Adipose tissue (tissue), 3 donors: ENCODE measurements around the gene FAT3. TPM values are rescaled to one million over a fixed set of nuclear protein-coding genes. Genes with fewer than 3 reads are reported as not detected.

Experiments
- H3K27ac ChIP-seq: one replicate; pipeline ENCODE4 v1.5.1; 2013; ENCODE audit warnings: low read depth, low read length
- WGBS, 3 donors: extraction: QIAGEN DNeasy Blood & Tissue Kit; methylation state at CpG; one replicate each; pipeline ENCODE4 v1.1.7; 2013; 5-methylcytosine and 5-hydroxymethylcytosine counted together
- polyA plus RNA-seq, 3 donors: library from polyadenylated mRNA; stranded (reverse); fragments of 200-250 nt; gene quantifications; one replicate each; pipeline ENCODE4 v1.2.3, GENCODE V29; 2013
- donor health status: healthy with polysubstance abuse.
- donor health status: Bipolar disorder and iron deficiency.
- donor health status: healthy.

The FAT3 gene
- polyA plus RNA-seq, 3 donors = 0.05 to 0.27 (median 0.22) TPM

DNA sequence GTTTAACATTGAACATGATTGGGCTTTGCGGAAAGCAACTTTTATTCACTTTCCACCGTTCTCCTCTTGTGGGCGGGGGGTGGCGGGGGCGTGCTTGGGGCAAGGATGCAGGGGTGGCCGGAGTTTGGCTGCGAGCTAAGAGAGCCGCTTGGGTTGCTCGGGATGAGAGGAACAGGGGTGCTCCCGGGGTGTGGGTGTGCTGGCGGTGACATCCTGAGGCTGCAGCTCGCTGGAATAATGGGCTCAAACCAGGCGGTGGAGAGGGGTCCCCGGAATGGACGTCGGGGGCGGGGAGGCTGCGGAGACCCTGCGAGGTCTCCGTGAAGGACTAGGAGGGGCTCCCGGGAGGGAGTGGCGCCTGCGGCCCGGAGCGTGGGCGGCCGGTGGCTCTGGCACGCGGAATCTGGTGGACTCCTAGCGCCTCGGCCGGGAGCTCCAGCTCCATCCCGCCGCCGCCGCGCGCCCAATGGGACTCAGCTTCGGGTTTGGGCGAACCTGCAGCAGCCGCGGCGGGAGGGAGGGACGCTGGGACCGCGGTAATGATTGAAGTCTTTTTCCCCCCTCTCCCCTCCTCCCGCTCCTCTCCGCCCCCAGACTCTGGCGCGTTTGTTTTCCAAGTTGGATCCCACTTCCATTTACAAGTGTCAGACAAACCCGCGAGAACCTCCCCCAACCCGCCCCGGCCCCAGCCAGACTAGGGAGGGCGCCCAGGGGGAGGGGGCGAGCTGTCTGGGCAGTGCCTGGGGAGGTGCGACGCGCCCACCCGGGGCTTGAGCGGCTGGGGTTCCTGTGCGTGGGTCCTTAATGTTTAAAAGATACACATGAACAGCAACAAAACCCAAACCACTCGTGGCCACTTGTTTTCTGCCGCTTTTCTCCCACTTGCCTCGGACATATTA, 2.0 kb downstream of the FAT3 start:
- no peak overlapping the region for H3K27ac ChIP-seq
- 1% methylated on average over 52 to 65 of the region's 65 CpGs for WGBS, 3 donors

- no peak overlapping the region for H3K27ac ChIP-seq
- 8 to 13% (median 12%) methylated on average over 13 of the region's 13 CpGs for WGBS, 3 donors
Observed at GRCh38 chr11:92227230-92227814, 2.7 kb downstream of the FAT3 start.

DNA sequence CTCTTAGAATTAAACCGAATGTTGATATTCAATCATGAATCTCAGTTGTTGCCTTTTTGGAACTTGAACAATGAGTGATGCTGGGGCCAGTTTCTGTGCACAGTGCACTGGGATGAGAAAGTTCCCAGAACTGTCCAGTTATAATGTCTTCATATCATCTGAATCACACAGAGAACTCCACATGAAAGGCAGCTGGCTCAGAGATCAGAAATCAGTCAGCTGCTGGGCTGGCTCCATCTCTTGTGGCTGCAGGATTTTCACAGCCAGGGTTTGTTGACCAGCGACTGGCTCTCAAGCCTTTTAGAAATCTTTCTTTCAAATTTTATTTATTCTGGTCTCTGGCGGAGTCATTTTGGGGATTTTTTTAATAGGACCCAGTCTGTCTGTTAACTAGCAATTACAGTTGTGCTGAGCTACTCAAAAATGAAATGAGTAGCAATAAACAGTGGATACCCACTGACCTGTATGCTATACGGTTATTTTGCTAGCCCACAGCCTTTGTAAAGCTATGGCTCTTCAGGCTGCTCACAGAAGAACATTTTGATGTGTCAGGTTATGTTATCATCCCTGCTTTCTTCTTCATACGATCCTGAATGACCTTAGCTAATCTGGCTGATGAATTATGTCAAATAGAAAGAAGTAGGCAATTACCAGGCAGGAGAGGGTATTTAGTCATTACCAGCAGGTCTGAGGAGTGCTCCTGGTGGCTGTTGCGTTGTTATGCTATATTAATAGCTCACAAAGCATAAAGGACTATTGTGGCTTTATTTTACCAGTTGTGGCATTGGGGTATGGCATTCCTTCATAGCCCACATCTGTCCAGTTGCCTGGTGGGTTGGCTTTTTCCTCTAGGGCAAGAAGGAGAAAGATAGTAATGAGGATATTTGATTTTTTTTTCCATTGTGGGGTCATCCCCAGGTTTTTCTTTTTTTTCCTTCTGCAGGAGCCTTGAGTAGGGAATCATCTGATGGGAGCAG, 3.6 kb downstream of the FAT3 start:
- no peak overlapping the region for H3K27ac ChIP-seq
- WGBS, 3 donors = 48 to 72% (median 68%) methylated on average over 6 of the region's 6 CpGs

- WGBS, 3 donors = 46 to 82% (median 72%) methylated on average over 1 of the region's 1 CpG
- no peak overlapping the region for H3K27ac ChIP-seq
Observed at GRCh38 chr11:92236856-92237255, 12.2 kb downstream of the FAT3 start.

- no peak overlapping the region for H3K27ac ChIP-seq
- WGBS, 3 donors = 9 to 22% (median 10%) methylated on average over 1 of the region's 1 CpG
Observed at GRCh38 chr11:92240916-92241315, 16.3 kb downstream of the FAT3 start.

DNA sequence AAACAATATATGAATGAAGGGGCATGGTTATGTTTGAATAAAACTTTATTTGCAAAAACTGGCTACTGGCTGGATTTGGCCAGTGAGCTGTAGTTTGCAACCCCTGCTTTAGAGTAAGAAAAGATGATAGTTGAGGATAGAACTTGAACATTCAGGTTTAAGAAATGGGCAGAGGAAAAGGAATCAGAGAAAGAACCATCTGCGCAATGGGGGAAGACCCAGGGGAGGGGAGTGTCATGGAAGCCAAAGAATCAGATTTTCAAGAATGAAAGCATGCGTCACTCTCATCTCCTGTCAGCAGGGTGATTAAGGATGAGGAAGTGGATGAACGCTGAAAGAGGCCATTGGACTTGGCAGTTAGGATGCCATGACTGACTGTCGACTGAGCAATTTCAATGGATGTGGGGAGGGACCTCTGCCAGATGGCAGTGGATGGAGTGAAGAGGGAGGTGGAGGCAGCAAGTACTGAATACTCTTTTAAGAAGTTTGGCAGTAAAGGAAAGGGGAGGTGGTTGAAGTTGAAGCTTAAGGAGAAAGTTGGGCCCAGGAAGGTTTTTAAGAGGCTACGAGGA, 21.2 kb downstream of the FAT3 start:
- 85 to 90% (median 86%) methylated on average over 5 of the region's 5 CpGs for WGBS, 3 donors
- no peak overlapping the region for H3K27ac ChIP-seq

DNA sequence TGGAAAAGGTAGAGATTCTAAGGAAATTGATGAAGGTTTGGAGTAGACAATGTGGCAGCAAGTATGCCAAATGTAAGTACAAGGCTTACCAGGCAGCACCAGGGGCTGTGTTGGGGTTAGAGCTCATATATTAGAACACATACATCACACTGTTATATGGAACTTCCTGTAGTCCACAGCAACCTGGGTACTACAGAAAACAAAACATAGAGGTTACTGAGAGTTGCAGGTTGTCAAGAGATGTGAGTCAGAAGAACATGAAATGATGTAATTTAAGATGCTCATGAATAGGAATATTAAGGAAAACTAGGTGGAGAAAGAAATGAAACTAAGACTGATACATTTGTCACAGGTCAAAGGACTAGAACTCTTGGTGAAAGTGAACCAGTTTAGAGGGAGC, 22.0 kb downstream of the FAT3 start:
- no peak overlapping the region for H3K27ac ChIP-seq

DNA sequence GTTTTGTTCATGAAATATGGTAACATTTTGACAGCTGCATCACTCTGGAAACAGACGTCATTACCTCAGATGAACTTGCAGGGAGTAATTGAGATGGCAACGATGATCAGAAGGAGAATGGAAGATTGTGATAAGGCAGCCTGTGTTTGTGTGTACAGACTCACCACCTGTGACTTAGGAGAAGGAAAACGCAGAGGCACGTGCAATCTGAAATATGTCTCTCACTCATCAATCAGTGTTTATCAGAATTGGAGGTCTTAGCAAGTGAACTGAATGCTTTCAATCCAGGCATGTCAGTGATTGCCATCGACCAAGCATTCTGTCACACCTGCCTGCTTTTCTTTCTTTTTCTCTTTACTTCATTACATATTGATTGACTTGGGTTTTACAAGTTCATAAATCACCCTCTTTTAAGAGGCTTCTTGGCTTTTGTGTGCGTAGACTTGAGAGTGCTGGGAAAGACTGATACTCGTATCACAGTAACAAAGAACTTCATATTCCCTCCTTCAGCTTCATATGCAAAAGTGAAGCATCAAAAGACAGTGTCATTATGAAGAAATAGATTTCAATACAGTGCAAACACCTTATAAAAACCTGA, 24.6 kb downstream of the FAT3 start:
- WGBS, 3 donors = 34 to 70% (median 69%) methylated on average over 7 of the region's 7 CpGs
- H3K27ac ChIP-seq = no peak overlapping the region

- no peak overlapping the region for H3K27ac ChIP-seq
- 70 to 85% (median 83%) methylated on average over 1 of the region's 1 CpG for WGBS, 3 donors
Observed at GRCh38 chr11:92251980-92252379, 27.4 kb downstream of the FAT3 start.

DNA sequence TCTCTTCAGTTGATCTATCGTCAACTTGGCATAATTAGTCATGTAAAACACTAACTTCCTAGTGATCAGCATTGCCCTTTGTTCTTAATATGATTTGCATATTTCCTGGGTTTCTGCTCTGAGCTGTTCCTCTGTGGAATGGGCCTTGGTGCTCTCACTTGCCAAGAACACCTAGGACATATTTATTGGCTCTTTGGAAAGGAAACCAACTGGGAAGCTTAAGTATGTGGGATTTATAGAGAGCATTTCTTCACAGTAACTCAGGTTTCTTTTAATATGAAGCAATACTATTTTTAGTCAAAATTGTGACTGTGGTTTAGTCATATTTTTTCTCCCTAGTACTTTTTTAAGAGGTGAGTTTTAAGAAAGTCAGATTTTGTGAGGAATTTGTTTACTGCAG, 28.8 kb downstream of the FAT3 start:
- whole genome bisulfite sequencing, 3 donors = 66 to 77% (median 71%) methylated on average over 1 of the region's 1 CpG
- no peak overlapping the region for H3K27ac ChIP-seq

GRCh38 chr11:92253945-92254344, 29.3 kb downstream of the FAT3 start:
- H3K27ac ChIP-seq = no peak overlapping the region
- 52 to 60% (median 59%) methylated on average over 4 of the region's 4 CpGs for WGBS, 3 donors

- H3K27ac ChIP-seq = no peak overlapping the region
- WGBS, 3 donors = 84 to 91% (median 87%) methylated on average over 4 of the region's 4 CpGs
Observed at GRCh38 chr11:92257536-92257935, 32.9 kb downstream of the FAT3 start.

DNA sequence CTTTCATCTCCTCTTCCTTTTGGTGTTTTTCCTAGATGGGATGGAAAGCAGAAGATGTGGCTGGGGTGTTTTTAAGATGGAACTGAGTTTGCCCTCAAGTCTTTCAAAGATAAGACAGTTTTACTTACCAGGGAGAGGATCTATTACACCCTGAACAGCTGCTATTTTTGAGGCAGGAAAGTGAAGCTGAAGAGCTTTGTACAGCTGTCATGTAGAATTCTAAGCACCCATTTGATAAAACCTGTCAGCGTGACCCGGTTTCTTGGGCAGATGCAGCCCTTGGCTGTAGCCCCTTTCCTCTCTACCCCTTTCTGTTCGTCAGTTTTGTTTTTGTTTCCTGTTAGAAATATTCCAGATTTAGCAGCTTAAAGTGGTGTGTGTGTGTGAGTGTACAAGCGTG, 35.2 kb downstream of the FAT3 start:
- no peak overlapping the region for H3K27ac ChIP-seq
- WGBS, 3 donors = 56 to 65% (median 64%) methylated on average over 4 of the region's 4 CpGs

DNA sequence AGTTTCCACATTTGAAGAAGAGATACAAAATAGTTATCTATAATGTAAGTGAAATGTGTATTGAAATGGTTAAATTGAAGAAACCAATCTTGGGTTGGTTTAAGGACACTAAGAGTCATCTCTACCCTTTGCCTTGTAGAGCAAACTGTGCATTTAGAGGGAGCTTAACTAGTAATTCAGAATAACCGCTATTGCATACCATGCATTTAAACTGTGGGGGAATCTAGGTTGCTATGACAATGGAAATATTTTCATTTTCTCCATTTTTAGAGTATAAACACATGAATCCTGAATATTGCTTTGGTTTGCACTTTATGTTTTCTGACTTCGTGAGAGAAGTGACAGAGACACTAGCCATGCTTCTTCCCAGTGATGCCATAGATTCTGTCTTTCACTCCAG, 39.7 kb downstream of the FAT3 start:
- H3K27ac ChIP-seq = no peak overlapping the region
- 70 to 74% (median 72%) methylated on average over 2 of the region's 2 CpGs for WGBS, 3 donors

DNA sequence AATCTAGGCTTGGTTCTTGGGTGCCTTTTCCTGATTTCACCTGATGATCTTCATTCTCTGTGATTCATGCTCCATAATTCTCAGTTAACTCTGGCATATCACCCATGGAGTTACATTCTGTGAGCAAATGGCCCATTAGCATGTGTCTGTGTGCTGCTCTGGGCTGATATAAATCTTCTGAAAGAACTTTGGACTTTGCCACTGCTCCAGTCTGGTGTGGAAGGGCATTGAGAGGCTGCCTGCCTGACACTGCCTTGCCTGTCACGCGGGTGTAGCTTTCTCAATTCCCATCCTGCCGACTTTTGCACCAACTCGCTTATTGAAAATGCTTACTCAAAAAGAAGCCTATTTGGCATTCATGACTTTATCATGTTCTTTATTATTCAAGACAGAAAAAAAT, 42.2 kb downstream of the FAT3 start:
- 67 to 84% (median 78%) methylated on average over 4 of the region's 4 CpGs for WGBS, 3 donors
- H3K27ac ChIP-seq = no peak overlapping the region

DNA sequence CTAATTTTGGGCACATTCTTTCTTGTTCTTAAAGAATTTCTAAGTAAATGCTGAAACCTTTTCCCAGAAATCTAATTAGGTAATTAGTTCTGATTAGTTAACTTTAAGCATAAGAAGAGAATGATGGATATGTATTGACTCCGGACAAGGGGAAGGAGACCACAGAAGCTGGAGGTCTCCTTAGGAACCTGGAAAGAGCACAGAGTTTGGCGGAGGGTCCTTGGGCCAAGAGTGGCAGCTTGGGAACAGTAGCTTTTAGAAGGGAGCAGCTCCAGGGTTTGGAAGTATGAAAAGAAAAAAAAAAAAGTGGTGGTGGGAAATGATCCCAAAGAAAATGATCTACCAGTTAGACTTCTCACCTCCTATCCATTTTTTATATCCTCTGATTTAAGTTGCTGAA, 42.7 kb downstream of the FAT3 start:
- H3K27ac ChIP-seq = no peak overlapping the region
- 74 to 86% (median 84%) methylated on average over 2 of the region's 2 CpGs for WGBS, 3 donors

DNA sequence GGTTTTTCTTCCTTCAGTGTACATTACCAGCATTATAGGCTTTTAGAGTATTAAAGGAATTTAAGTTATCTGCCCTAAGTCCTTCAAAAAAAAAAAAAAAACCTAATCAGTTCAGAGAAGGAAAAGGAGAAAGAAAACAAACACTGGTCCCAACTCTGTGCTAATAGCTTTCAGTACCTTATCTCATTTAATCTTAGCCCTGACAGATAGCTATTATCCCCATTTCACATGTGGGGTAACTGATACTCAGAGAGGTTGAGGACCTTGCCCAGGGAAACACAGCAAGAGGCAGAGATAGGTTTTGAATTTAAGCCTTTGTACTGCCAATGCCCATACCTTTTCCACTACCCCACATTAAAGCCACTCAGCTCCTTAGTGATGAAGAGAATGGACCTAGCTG, 43.4 kb downstream of the FAT3 start:
- H3K27ac ChIP-seq = no peak overlapping the region

- 73 to 85% (median 84%) methylated on average over 1 of the region's 1 CpG for WGBS, 3 donors
- no peak overlapping the region for H3K27ac ChIP-seq
Observed at GRCh38 chr11:92268546-92268945, 43.9 kb downstream of the FAT3 start.
